Effector memory CD8-positive, alpha-beta T cell (primary cell): Measurements from ENCODE around the gene CHRNA9.
A peak's percentile ranks its signal among the peaks of the same experiment; 100 is the strongest.
"Not testable (repeated sequence)": the region's sequence is repeated elsewhere in the genome, so short reads cannot be mapped to it uniquely, and the experiment has no call there.

Source experiments
- ATAC-seq: fragments of 150-1000 bp; cut with Tn5 transposase; replicated peaks from 2 replicates; pipeline ENCODE4 v1.10.0; 2021; ENCODE audit warnings: mild to moderate bottlenecking, moderate library complexity
- DNase-seq, 3 experiments: peaks; one replicate each; pipeline ENCODE4 v3.0.0; 2021
- H3K27ac Mint-ChIP-seq, 2 donors: one replicate each; pipeline ENCODE4 v1.8.0; 2022; ENCODE audit warnings: mild to moderate bottlenecking in 2 of 2, mixed read lengths in 2 of 2, moderate library complexity in 2 of 2
- H3K27me3 Mint-ChIP-seq, 2 donors: one replicate each; pipeline ENCODE4 v1.8.0; 2022; ENCODE audit warnings: mixed read lengths in 2 of 2
- H3K36me3 Mint-ChIP-seq: one replicate; pipeline ENCODE4 v1.8.0; 2022; ENCODE audit warnings: mild to moderate bottlenecking, moderate library complexity, mixed read lengths; ENCODE audit not compliant: insufficient read depth
- H3K4me1 Mint-ChIP-seq, 2 donors: one replicate each; pipeline ENCODE4 v1.8.0; 2022; ENCODE audit warnings: low read depth in 2 of 2, mixed read lengths in 2 of 2
- H3K4me3 Mint-ChIP-seq, 2 donors: one replicate each; pipeline ENCODE4 v1.8.0; 2022; ENCODE audit warnings: mild to moderate bottlenecking in 2 of 2, mixed read lengths in 2 of 2, moderate library complexity in 2 of 2
- H3K9me3 Mint-ChIP-seq, 2 donors: one replicate each; pipeline ENCODE4 v1.8.0; 2022; ENCODE audit warnings: mixed read lengths in 2 of 2
- total RNA-seq, 9 experiments: gene quantifications; one replicate each; lab custom pipeline; 2026; lab: John Stamatoyannopoulos, UW

The CHRNA9 gene, protein sequence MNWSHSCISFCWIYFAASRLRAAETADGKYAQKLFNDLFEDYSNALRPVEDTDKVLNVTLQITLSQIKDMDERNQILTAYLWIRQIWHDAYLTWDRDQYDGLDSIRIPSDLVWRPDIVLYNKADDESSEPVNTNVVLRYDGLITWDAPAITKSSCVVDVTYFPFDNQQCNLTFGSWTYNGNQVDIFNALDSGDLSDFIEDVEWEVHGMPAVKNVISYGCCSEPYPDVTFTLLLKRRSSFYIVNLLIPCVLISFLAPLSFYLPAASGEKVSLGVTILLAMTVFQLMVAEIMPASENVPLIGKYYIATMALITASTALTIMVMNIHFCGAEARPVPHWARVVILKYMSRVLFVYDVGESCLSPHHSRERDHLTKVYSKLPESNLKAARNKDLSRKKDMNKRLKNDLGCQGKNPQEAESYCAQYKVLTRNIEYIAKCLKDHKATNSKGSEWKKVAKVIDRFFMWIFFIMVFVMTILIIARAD
- 0 to 0.38 (median 0.07) reads per million in 9 experiments for total RNA-seq

DNA sequence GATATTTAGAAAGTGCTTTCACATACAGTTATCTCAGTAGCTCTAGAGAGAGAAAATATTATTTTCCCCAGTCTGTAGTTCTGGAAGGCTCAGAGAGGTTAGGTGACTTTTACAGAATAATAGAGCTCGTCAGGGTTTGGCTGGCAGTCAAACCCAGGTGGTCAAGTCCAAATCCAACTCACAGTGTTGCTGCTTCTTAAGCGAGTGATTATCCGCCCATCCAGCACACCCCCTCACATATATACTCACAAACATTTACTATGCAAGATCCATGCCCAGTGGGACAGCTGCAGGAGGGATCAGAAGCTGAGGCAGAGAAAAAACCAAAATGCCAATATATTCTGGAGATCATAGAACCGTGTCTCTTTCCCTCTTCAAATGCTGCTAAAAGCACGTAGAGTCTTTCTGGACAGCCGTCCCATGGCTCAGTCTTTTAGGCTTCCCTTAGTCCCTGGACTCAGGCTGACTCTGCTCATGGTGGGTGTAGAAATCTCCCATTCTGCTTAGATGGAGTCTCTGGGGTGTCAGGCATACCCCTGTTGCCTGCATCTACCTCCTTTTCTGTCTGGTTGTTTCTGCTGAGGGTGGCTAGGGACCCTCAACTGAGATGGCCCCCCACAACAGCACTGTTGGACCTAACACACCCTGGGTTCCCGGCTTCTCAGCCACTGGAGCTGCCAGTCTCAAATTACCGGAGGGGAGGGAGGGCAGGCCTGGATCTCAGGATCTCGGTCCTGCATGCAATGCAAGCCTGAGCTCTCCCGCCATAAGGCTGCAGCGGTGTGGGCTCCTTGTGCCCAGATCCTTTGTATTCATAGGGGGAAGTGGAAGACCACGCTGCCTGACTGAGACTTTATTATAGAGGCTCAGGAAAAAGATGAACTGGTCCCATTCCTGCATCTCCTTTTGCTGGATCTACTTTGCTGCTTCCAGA lies at the start of gene CHRNA9:
TSS of gene CHRNA9 (plus strand) at position 743 of the 934 bp plus-strand sequence. CDS start at position 878, 135 bp downstream.
- Mint-ChIP-seq H3K4me1 (no peaks in the 10 kb centered on the region), H3K9me3 (no peaks in the 10 kb centered on the region), H3K27me3 (peaks cover 37 to 43% of the 10 kb centered on the region in 2 donors), H3K27ac (no peak within 1 kb of the TSS), H3K36me3 (no peaks in the 10 kb centered on the region), H3K4me3 (no peak within 1 kb of the TSS)
- DNase-seq = no peak
- no peak for ATAC-seq

DNA sequence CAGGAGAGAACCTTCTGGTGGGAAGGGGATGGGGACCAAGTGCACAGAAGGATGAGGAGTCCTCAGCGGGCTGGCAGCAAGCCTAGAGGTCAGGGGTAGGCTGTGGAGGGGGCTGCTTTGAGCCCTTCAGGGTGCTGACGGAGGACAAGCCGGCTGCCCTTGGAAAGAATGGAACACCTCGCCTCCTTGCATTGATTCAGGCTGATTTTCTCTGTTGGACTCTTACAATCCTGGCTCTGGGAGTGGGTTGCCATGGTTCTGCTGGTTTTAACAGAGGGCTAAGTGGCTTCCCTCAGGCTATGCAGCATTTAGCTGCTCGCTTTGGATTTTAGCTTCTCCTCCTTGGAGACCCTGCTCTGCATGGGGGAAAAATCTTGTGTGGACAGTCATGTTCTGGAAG lies 49.4 kb upstream of the CHRNA9 start:
- Mint-ChIP-seq H3K36me3 (peaks cover 8% of the 10 kb centered on the region), H3K27me3 (no peaks in the 10 kb centered on the region), H3K27ac (peak overlapping the region; percentile 49 to 98), H3K4me1 (peaks cover 44 to 56% of the 10 kb centered on the region in 2 donors), H3K4me3 (no peak overlapping the region), H3K9me3 (no peaks in the 10 kb centered on the region)
- ATAC-seq (no peak), DNase-seq (no peak)

DNA sequence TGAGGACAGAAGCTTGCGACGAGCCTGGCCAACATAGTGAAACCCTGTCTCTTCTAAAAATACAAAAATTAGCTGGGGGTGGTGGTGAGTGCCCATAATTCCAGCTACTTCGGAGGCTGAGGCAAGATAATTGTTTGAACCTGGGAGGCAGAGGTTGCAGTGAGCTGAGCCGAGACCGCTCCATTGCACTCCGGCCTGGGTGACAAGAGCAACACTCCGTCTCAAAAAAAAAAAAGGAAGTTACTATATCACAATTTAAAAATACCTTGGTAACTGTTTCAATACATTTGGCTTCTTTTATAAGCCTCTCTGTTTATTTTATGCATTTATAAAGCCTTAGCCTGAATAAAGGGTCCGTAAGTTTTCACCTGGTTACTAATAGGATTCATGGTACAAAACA lies 46.6 kb upstream of the CHRNA9 start:
- Mint-ChIP-seq H3K9me3 (no peaks in the 10 kb centered on the region), H3K27me3 (no peaks in the 10 kb centered on the region), H3K36me3 (peaks cover 5% of the 10 kb centered on the region), H3K4me3 (peak overlapping the region in 1 of 2 donors; percentile 44), H3K4me1 (peaks cover 26 to 45% of the 10 kb centered on the region in 2 donors), H3K27ac (peak overlapping the region; percentile 38 to 86)
- DNase-seq (no peak), ATAC-seq (no peak)

DNA sequence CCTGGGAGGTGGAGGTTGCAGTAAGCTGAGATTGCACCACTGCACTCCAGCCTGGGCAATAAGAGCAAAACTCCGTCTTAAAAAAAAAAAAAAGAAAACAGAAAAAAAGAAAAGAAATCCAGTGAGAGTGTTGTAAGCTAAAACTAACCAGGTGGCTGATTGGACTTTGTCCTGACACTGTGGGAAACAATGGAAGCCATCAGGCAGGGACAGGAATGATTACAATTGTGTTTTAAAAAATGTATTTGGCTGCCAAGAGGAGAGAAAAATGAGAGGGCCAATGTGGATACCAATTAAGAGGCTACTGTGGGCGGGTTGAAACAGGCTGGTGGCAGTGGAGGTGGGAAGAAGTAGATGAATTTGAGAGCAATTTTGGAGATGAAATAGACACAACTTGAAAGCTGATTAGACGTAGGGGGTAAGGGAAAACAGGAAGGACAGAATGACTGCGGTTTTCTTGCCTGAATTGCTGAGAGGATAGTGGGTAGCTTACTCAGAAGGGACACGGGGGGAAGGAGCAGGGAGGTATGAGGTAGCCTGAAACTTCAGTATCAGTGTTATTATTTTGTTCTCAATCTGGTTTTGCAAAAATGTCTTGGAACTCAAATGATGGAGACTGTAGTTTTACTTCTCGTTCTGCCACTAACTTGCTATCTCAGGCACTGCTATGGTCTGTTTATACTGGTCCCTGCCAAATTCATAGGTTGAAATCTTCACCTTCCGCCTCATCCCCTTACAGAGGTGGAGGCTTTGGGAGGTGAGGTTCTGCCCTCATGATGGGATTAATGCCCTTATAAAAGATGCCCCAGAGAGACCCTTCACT lies 45.6 kb upstream of the CHRNA9 start:
- H3K4me3 Mint-ChIP-seq = peak overlapping the region in 1 of 2 donors; percentile 44
- H3K9me3 Mint-ChIP-seq = no peaks in the 10 kb centered on the region
- DNase-seq (no peak), ATAC-seq (peak; percentile 58)
- H3K27me3 Mint-ChIP-seq = no peaks in the 10 kb centered on the region
- peaks cover 16 to 35% of the 10 kb centered on the region in 2 donors for H3K4me1 Mint-ChIP-seq
- peak overlapping the region; percentile 38 to 86 for H3K27ac Mint-ChIP-seq
- peaks cover 5% of the 10 kb centered on the region for H3K36me3 Mint-ChIP-seq

DNA sequence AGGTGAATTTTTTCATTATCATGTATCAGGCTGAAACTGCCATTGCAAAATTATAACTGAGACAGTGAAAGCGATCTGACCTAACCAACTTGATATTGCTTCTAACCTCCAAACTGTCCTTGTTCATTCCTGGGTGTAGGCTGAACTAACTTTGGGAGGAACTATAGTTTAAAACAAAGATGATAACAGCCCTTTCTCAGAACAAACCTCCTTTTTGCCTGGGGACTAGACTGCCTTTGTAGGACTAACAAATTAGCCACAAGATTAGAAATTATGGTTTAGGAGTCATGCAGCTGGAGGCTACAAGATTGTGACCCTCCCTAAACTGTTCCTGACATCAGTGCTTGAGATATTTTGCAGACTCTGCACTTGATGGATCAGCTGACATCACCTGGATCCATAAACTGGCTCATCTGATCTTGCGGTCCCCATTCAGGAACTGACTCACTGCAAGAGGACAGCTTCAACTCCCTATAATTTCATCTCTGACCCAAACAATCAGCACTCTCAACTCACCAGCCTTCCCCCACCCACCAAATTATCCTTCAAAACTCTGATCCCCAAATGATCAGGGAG lies 44.4 kb upstream of the CHRNA9 start:
- peak overlapping the region in 1 of 2 donors; percentile 44 for H3K4me3 Mint-ChIP-seq
- DNase-seq, ATAC-seq, H3K36me3 Mint-ChIP-seq, H3K27me3 Mint-ChIP-seq, H3K9me3 Mint-ChIP-seq, H3K27ac Mint-ChIP-seq: not testable (repeated sequence)
- H3K4me1 Mint-ChIP-seq = peaks cover 15 to 31% of the 10 kb centered on the region in 2 donors

DNA sequence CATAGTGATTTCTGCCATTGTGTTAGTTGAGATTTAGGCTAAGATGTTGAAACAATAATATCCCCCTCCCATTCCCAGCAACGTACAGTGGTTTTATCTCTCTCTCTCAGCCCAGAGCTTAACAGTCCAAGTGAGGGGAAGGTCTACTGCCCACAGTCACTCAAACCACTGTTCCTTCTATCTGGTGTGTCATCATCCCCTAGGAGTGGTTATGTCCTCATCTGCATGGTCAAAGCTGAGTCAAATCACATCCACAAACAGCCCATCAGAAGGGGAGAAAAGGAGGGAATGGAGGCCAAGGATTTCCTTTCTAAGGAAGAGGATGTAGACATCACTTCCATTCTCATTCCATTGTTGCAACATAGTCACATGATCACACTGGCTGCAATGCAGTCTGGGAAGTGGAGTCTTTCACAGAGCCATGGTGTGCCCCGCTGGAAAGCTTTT lies 42.8 kb upstream of the CHRNA9 start:
- H3K27ac Mint-ChIP-seq = peak overlapping the region in 1 of 2 donors; percentile 49
- DNase-seq (no peak), ATAC-seq (no peak)
- no peaks in the 10 kb centered on the region for H3K27me3 Mint-ChIP-seq
- peaks cover 14 to 34% of the 10 kb centered on the region in 2 donors for H3K4me1 Mint-ChIP-seq
- no peak overlapping the region for H3K4me3 Mint-ChIP-seq
- H3K36me3 Mint-ChIP-seq = peaks cover 7% of the 10 kb centered on the region
- no peaks in the 10 kb centered on the region for H3K9me3 Mint-ChIP-seq

DNA sequence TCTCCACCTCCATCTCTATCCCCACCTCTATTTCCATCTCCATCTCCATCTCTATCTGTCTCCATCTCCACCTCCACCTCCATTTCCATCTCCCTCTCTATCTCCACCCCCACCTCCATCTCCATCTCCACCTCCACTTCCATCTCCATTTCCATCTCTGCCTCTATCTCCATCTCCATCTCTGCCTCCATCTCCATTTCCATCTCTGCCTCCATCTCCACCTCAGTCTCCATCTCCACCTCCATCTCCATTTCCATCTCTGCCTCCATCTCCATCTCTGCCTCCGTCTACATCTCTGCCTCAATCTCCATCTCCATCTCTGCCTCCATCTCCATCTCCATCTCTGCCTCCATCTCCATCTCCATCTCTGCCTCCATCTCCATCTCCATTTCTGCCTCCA lies 40.8 kb upstream of the CHRNA9 start:
- Mint-ChIP-seq H3K27me3 (no peaks in the 10 kb centered on the region), H3K27ac (no peak overlapping the region), H3K4me1 (peaks cover 13 to 38% of the 10 kb centered on the region in 2 donors), H3K36me3 (peaks cover 6% of the 10 kb centered on the region), H3K4me3 (no peak overlapping the region), H3K9me3 (no peaks in the 10 kb centered on the region)
- DNase-seq = no peak
- ATAC-seq = no peak

DNA sequence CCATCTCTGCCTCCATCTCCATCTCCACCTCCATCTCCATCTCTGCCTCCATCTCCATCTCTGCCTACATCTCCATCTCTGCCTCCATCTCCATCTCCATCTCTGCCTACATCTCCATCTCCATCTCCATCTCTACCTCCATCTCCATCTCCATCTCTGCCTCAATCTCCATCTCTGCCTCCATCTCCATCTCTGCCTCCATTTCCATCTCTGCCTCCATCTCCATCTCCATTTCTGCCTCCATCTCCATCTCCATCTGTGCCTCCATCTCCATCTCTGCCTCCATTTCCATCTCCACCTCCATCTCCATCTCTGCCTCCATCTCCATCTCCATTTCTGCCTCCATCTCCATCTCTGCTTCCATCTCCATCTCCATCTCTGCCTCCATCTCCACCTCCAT lies 40.1 kb upstream of the CHRNA9 start:
- peaks cover 7 to 32% of the 10 kb centered on the region in 2 donors for H3K4me1 Mint-ChIP-seq
- not testable (repeated sequence) for ATAC-seq, H3K27ac Mint-ChIP-seq, H3K27me3 Mint-ChIP-seq, H3K9me3 Mint-ChIP-seq, DNase-seq, H3K4me3 Mint-ChIP-seq, H3K36me3 Mint-ChIP-seq

DNA sequence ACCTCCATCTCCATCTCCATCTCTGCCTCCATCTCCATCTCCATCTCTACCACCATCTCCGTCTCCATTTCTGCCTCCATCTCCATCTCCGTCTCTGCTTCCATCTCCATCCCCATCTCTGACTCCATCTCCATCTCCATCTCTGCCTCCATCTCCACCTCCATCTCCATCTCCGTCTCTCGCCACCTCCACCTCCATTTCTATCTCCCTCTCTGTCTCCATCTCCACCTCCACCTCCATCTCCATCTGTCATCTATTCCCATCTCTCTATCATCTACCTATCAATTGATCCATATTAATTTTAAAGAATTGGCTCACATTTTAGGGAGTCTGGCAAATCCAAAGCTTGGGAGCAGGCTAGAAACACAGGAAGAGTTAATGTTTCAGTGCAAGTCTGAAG lies 39.6 kb upstream of the CHRNA9 start:
- H3K27ac Mint-ChIP-seq = no peak overlapping the region
- H3K36me3 Mint-ChIP-seq = peaks cover 6% of the 10 kb centered on the region
- ATAC-seq (no peak), DNase-seq (no peak)
- peaks cover 10 to 32% of the 10 kb centered on the region in 2 donors for H3K4me1 Mint-ChIP-seq
- H3K27me3 Mint-ChIP-seq = no peaks in the 10 kb centered on the region
- no peaks in the 10 kb centered on the region for H3K9me3 Mint-ChIP-seq
- no peak overlapping the region for H3K4me3 Mint-ChIP-seq

DNA sequence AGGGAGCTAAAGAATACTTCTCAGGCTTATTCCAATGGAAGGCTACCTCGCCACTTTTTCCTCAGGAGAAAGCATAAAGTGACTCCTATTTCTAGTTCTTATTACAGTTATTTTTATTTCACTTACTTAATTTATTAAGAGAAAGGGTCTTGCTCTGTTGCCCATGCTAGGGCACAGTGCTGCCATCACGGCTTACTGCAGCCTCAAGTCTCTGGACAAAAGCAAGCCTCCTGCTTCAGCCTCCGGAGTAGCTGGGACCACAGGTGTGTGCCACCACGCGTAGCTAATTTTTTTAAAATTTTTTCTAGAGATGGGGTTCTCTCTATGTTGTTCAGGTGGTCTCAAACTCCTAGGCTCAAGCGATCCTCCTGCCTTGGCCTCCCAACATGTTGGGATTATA lies 36.0 kb upstream of the CHRNA9 start:
- Mint-ChIP-seq H3K27me3 (no peaks in the 10 kb centered on the region), H3K4me1 (peaks cover 24 to 43% of the 10 kb centered on the region in 2 donors), H3K27ac (no peak overlapping the region), H3K9me3 (peaks cover 0 to 2% of the 10 kb centered on the region in 2 donors), H3K36me3 (peaks cover 3% of the 10 kb centered on the region), H3K4me3 (no peak overlapping the region)
- ATAC-seq (no peak), DNase-seq (no peak)

DNA sequence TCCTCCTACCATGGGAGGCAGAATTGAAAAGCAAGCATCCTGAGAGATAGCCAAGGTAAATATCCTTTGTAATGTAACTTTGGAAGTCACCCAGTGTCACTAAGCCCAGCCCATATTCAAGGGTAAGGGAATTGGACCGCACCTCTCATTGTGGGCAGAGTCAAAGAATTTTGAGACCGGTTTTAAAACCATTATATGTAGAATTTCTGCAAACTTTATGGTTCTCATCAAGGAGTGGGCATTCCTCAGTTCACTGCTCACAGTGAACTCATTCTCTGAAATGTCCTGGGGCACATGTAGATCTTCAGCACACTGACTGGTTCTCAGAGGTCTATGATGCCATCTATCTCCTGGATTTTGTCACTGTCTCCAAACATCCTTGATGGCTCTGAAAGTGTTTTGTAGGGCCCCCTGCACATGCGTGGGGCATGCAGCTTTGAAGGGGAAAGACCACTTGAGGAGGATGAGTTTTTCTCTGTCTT lies 35.3 kb upstream of the CHRNA9 start:
- Mint-ChIP-seq H3K4me3 (peak overlapping the region in 1 of 2 donors; percentile 74), H3K36me3 (peaks cover 3% of the 10 kb centered on the region), H3K4me1 (peaks cover 28 to 48% of the 10 kb centered on the region in 2 donors), H3K9me3 (peaks cover 0 to 2% of the 10 kb centered on the region in 2 donors), H3K27ac (peak overlapping the region; percentile 79 to 96), H3K27me3 (no peaks in the 10 kb centered on the region)
- ATAC-seq (no peak), DNase-seq (no peak)

DNA sequence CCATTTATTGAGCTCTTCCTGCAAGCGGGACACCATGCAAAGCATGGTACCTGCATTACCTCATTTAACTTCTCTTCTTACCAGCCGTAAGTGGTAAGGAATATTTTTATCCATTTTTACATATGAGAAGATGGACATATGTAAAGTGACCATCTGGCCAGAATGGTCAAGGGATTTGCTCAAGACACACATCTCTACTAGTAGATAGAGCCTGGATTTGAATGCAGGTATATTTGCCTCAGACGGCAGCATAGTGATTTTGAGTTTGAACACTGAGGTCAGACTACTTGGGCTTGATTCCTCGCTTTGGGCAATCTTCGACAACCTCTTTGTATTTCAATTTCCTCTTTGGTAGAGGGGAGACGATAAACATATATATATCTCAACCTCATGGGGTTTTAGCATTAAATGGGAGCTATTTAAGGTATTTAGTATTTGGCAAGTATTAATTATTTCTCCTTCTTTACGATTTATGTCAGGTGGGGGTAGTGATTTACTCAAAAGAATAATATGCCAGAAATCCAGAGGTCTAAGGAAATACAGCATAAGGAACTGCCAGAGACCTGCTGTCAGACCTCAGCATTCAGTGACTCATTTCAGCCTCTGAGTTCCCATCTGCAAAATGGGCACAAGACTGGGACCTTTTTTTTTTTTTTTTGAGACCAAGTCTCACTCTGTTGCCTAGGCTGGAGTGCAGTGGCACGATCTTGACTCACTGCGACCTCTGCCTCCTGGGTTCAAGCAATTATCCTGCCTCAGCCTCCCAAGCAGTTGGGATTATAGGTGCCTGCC lies 34.6 kb upstream of the CHRNA9 start:
- Mint-ChIP-seq H3K4me3 (peak overlapping the region; percentile 51 to 74), H3K4me1 (peaks cover 35 to 56% of the 10 kb centered on the region in 2 donors), H3K27ac (peak overlapping the region; percentile 79 to 96), H3K9me3 (peaks cover 0 to 2% of the 10 kb centered on the region in 2 donors), H3K36me3 (peaks cover 7% of the 10 kb centered on the region), H3K27me3 (no peaks in the 10 kb centered on the region)
- DNase-seq = no peak
- no peak for ATAC-seq
